ENCODE data around the gene TTN.

The TTN gene

DNA sequence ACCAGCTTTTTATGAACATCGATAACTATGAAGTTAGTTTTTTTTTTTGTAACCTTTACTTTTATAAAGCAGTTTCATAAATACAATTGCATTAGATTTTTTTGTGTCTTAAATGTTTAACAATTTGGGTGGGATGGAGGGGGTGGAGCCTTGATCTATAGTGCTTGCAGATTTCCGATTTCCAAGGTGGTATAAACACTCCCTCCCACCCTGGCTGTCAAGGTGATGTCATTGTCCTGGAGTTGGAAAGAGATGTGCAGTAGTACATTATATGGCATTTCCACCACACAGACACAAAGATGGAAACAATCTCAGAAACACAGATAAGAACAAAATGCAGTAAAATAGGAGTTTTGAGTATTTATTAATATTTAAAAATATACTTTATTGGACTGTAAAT is 114.4 kb downstream of the TTN start:
- no peak overlapping the region for H3K4me3 ChIP-seq (ENCODE audit: low read depth, low read length)
- DNase-seq (ENCODE audit: low read depth) = no peak
- TF ChIP-seq, protein P1, sequence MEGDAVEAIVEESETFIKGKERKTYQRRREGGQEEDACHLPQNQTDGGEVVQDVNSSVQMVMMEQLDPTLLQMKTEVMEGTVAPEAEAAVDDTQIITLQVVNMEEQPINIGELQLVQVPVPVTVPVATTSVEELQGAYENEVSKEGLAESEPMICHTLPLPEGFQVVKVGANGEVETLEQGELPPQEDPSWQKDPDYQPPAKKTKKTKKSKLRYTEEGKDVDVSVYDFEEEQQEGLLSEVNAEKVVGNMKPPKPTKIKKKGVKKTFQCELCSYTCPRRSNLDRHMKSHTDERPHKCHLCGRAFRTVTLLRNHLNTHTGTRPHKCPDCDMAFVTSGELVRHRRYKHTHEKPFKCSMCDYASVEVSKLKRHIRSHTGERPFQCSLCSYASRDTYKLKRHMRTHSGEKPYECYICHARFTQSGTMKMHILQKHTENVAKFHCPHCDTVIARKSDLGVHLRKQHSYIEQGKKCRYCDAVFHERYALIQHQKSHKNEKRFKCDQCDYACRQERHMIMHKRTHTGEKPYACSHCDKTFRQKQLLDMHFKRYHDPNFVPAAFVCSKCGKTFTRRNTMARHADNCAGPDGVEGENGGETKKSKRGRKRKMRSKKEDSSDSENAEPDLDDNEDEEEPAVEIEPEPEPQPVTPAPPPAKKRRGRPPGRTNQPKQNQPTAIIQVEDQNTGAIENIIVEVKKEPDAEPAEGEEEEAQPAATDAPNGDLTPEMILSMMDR (IDR thresholded peaks at IDR 0.05; ENCODE audit: low read depth, low read length, missing control alignments) = no peak

DNA sequence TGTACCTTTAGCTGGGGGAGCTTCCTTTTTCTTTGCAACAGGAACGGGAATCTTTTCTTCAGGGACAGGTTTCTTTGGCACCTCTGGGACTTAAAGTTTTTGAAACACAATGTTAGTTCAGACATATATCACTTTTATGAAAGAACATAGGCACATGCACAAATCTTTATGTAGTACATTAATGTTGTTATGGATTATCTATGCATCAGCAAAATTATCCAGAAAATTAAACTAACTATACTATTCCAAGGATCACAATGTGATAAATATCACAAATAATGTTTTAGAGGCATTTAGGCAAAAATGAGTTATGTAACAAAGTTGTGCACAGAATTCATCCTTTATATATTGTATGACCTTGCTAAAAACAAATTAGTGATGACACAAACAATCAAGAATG is 117.4 kb downstream of the TTN start:
- TF ChIP-seq, protein P1 (IDR thresholded peaks at IDR 0.05; ENCODE audit: low read depth, low read length, missing control alignments) = no peak
- no peak for DNase-seq (ENCODE audit: low read depth)
- no peak overlapping the region for H3K4me3 ChIP-seq (ENCODE audit: low read depth, low read length)

DNA sequence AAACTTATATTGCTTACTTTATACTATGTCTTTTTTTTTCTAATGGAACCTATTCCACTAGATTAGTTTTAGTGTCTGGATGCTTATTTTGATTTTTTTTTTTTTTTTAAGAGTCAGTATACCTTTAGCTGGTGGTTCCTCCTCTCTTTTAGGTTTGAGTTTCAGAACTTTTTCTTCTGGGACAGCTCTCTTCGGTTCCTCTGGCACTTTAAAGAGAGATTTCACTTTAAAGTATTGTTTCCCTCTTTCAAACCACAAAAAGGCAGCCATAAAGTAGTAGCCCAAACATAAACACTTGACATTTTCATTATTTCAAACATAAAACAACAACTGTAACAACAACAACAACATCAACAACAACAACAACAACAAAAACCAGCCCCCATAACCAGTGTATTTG is 123.3 kb downstream of the TTN start:
- TF ChIP-seq, protein P1 (IDR thresholded peaks at IDR 0.05; ENCODE audit: low read depth, low read length, missing control alignments) = no peak
- no peak overlapping the region for H3K4me3 ChIP-seq (ENCODE audit: low read depth, low read length)

DNA sequence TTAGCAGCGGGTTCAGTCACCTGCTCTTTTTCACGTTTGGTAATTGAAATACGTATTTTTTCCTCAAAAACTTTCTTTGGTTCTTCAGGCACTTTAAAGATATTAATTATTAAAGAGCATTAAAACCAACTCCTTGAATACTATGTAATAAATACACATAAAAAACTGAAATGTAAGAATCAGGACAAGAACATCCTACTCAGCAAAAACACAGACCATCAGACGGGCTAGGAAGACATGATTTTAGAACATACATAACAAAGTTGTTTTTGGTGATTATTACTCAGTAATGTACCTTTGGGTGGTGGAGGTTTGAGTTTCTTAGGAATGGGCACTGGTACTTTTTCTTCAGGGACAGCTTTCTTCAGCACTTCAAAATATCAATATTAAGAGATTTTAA is 126.1 kb downstream of the TTN start:
- DNase-seq (ENCODE audit: low read depth) = no peak
- no peak overlapping the region for H3K4me3 ChIP-seq (ENCODE audit: low read depth, low read length)
- TF ChIP-seq, protein P1 (IDR thresholded peaks at IDR 0.05; ENCODE audit: low read depth, low read length, missing control alignments) = no peak

More for the DNA sequence above, 123.3 kb downstream of the TTN start:
- no peak for DNase-seq (ENCODE audit: low read depth)

DNA sequence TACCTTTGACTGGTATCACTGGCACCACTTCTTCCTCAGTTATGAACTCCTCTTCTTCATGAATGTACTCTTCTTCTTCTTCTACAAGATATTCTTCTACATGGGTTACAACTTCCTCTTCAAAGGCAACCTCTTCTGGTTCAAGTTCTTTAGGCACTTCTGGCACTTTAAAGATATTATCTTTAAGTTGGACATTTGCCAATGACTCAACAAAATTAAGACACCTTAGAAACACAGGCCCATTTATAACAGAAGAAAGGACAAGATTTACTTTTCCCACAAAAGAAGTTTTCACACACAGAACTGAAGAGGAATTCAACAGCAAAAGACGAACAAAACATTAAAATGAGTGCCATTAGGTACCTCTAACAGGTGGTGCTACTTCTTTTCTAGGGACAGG is 127.3 kb downstream of the TTN start:
- no peak for DNase-seq (ENCODE audit: low read depth)
- TF ChIP-seq, protein P1 (IDR thresholded peaks at IDR 0.05; ENCODE audit: low read depth, low read length, missing control alignments) = no peak
- no peak overlapping the region for H3K4me3 ChIP-seq (ENCODE audit: low read depth, low read length)

DNA sequence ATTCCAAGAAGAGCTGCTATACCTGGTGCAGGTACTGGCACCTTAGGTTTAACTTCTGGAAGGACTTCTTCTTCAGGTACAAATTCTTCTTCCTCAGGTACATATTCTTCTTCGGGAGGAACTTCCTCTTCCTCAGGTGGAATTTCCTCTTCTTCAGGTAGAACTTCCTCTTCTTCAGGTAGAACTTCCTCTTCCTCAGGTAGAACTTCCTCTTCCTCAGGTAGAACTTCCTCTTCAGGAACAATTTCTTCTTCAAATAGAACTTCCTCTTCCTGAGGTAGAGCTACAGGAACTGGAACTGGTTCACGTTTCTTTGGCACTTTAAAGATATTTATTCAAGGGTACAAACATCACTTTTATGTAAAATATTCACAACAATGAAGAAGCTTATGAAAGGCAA is 129.6 kb downstream of the TTN start:
- TF ChIP-seq, protein P1 (IDR thresholded peaks at IDR 0.05; ENCODE audit: low read depth, low read length, missing control alignments) = no peak
- no peak for DNase-seq (ENCODE audit: low read depth)
- no peak overlapping the region for H3K4me3 ChIP-seq (ENCODE audit: low read depth, low read length)

DNA sequence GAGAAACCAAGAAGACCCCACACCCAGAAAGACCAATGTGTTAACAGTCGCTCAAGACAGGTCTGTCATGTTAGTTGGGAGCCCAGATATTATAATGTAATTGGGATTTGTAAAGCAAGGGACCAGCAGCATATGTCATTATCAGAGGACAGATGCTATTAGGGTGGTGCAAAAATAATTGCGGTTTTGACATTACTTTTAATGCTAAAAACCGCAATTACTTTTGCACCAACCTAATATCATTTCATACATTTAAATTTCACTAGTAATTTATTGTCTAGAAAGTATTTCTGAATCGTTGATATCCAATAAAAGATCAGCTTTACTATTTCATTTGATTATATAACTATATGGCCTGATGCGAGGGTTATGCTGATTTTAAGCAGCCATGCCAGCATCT is 131.2 kb downstream of the TTN start:
- DNase-seq (ENCODE audit: low read depth) = no peak
- TF ChIP-seq, protein P1 (IDR thresholded peaks at IDR 0.05; ENCODE audit: low read depth, low read length, missing control alignments) = no peak
- no peak overlapping the region for H3K4me3 ChIP-seq (ENCODE audit: low read depth, low read length)
